HG03060 (cell line): ENCODE data around the gene PRKCE.

Experiments used
- ATAC-seq: cut with Tn5 transposase; IDR thresholded peaks from one replicate; pipeline ENCODE4 v1.9.1; 2021; ENCODE audit warnings: low read depth, moderate number of reproducible peaks; ENCODE audit not compliant: unreplicated experiment

The PRKCE gene

DNA sequence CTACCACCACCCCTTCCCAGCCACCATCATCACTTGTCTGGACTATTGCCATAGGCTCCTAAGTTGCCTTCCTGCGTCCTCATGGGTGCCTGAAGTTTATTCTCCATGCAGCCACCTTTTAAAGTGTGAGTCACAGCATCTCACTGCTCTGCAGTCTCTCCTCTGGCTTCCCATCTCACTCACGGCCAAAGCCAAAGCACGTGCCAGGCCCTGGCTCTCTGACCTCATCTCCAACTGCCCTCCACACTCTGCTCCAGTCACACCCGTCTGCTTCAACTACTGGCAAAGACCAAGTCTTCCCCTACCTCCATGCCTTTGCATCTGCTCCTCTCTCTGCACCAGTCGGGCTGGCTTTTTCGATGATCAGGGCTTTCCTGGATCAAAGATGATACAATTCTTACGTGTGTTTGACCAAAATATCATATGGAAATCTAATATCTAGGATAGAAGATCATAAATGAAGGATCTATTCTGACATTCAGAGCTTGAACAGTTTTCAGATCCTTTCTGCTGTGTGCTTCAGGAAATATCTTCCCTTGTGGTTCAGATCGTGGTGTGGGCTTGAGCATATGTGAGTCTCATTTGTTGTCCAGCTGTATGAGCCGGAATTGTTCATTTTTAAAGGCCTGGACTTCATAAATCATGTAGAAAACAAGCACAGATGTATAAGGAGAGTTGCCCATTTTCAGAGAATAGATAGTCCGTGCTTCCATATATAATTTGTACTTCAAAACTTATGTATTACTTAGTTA, 175.6 kb downstream of the PRKCE start:
- no peak for ATAC-seq

- ATAC-seq = no peak
Observed at GRCh38 chr2:45830322-45830721, 178.8 kb downstream of the PRKCE start.

- ATAC-seq = peak; percentile 5
Observed at GRCh38 chr2:45833301-45833967, 182.0 kb downstream of the PRKCE start.

GRCh38 chr2:45833968-45834344, 182.5 kb downstream of the PRKCE start:
- peak; percentile 51 for ATAC-seq

- ATAC-seq = no peak
Observed at GRCh38 chr2:45834372-45834771, 182.9 kb downstream of the PRKCE start.

- no peak for ATAC-seq
Observed at GRCh38 chr2:45834858-45835257, 183.4 kb downstream of the PRKCE start.

DNA sequence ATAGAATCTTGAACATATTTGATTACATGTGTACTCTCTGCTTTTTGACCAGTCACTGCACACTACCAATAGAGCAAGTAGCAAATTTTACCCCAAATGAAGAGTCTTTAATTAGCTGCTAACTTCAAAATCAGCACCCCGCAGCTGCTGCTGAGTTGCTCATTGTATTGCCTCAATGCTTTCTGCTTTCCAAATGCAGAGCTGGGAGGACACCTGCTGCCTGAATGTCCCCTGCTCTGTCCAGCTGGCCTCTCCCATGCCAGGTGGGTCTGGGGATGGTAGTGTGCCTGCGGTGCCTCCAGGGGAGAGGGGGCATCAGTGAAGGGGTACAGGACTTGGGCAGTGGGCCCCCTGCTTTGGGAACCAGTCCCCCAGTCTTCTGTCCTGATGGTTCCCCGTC, 184.8 kb downstream of the PRKCE start:
- no peak for ATAC-seq

DNA sequence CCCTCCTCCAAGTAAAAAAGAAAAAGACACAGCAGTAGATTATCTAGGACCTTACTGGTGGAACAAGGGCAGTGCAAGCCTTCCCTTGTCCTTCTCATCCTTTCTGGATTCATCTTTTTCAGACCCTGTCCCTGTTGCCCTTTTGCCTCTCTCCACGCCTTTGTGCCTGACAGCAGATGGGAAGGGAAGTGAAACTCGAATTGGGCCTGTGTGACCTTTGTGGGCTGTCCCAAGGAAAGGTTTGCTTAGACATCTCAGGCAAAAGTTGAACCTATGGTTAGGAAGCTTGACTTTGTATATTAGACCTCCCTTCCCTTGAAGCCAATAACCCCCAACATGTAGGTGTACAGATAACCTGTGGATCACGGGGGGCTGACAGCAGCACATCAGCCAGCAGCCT, 185.3 kb downstream of the PRKCE start:
- no peak for ATAC-seq

GRCh38 chr2:45837812-45838341, 186.4 kb downstream of the PRKCE start:
- ATAC-seq = no peak

GRCh38 chr2:45839508-45840251, 188.2 kb downstream of the PRKCE start:
- no peak for ATAC-seq

GRCh38 chr2:45840481-45840880, 189.0 kb downstream of the PRKCE start:
- ATAC-seq = no peak

GRCh38 chr2:45841752-45842407, 190.4 kb downstream of the PRKCE start:
- ATAC-seq = no peak

GRCh38 chr2:45843136-45843535, 191.7 kb downstream of the PRKCE start:
- no peak for ATAC-seq

DNA sequence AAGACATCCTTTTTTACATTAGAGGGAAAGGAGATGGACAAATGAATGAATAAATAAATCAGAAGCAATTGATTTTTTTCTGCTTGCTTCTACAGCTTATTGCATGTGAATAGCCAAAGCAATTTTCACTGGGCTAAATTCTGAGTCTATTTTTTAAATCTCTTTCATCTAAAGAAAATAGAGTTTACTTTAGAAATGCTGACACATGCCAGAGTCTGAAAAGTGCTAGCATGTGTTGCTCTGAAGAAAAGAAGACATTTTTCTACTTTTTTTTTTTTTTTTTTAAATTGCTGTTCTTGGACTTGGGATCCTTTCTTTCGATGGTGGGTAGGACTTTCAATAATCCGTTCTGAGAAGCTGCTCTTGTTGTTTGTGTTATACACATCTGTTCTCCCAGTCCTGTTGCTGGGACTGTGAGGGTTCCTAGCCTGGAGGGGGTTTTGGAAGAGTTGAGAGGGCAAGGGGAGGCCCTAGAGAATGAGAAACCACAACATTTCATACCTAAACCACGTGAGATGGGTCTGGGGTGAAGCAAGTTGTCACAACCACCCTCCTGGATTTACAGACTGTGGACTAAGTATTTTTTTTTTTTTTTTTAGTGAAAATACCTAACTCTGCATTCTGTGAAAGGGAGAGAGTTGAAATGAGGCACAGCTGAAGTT, 193.5 kb downstream of the PRKCE start:
- ATAC-seq = no peak

GRCh38 chr2:45845566-45845965, 194.1 kb downstream of the PRKCE start:
- ATAC-seq = no peak

GRCh38 chr2:45849491-45850283, 198.2 kb downstream of the PRKCE start:
- no peak for ATAC-seq

DNA sequence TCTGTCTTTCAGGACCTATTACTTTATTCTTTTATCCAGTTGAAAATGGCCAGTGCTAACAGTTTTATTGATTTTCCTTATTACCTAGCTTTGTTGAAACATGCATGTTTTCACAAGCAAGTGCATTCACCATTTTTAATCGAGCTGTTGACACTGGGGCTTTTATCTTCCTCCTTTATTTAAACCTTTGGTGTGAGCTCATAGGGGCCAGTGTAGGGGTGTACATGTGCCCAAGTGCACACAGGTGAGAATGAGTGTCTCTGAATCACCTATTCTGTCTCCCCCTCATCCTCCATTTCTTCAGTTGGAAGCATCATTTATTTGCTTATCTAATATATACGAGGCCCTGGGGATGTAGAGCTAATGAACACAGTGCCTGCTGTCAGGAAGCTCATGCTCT, 199.1 kb downstream of the PRKCE start:
- ATAC-seq = no peak

GRCh38 chr2:45851111-45851510, 199.6 kb downstream of the PRKCE start:
- ATAC-seq = no peak

DNA sequence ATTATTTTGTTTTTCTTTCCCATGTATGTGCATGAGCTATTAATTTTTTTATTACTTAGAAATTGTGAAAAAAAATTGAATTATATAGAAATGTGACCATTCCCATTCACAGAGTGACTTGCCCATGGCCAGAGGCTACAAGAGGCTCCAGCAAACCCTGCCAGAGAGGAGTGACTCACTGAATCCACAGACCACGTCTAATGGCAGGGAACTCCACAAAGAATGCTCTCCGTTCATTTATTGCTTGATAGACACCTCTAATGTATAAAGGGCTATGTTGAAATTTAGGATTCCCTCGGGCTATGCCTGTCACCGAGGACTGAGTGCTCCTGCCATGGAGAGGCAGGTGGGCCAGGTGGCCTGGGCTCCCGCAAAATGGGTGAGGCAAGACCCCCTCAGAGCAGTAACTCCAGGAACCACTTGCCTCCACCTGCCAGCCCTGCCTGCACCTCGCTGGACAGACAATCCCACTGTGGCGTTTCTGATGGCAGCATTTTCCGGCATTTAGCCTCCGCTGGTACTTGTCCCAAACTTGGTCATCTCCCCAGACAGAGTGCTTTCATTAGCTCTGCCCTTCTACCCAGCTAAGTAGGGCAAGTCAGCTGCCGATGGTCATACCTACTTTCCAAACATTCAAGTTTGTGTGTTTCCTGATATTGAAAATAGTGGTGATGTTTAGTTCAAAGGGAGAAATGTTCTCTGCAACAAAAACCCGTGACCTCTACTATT, 200.3 kb downstream of the PRKCE start:
- ATAC-seq = no peak
